Hepatocyte (in vitro differentiated cells): ENCODE measurements around the gene SRPK1.

Experiments used
- CTCF ChIP-seq: fragments of 200-600 bp; sonication (generic); IDR thresholded peaks from 2 replicates; pipeline ENCODE4 v1.5.1; 2016; ENCODE audit warnings: antibody characterized with exemption, mild to moderate bottlenecking; ENCODE audit not compliant: poor library complexity
- EZH2 ChIP-seq: fragments of 200-600 bp; sonication (generic); IDR thresholded peaks from 2 replicates; pipeline ENCODE4 v1.6.1; 2016; ENCODE audit warnings: antibody characterized with exemption, mild to moderate bottlenecking, borderline replicate concordance

DNA sequence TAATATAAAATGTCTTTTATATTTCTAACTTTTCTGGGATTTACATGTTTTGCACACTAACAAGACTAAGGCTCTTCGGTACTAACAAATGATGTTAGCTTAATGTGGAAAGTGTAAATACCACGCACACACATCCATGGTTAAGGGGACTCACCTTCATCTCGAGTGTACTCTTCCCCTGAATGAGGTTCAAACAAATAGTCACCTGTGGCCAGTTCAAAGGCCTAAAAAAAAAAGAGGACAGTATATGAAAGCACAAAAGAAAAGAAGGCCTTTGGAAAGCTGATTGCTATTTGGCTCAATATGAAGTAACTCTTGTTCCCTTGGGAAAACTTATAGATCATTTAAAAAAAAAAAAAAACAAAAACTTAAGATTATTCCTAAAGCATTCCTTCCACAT lies 78.5 kb downstream of the SRPK1 start:
- no peak for TF ChIP-seq EZH2
- TF ChIP-seq CTCF = no peak
